WTC11 (cell line): ENCODE measurements around the gene IFI16. TPM values are rescaled to one million over a fixed set of nuclear protein-coding genes. Genes with fewer than 3 reads are reported as not detected.

Experiments used
- ATAC-seq: fragments of 200-7000 bp; cut with Tn5 transposase; 2 replicates; pipeline ENCODE4 v1.10.0; 2021; ENCODE audit warnings: mild to moderate bottlenecking, moderate library complexity
- CTCF ChIA-PET: fragments of 300-600 bp; sonication (Branson Sonifier 250); formaldehyde crosslinking; loops from one replicate; lab custom pipeline; 2021; ENCODE audit warnings: antibody characterized with exemption; lab: Charles Lee
- POLR2A ChIA-PET: fragments of 350-600 bp; sonication (Branson Sonifier 250); formaldehyde crosslinking; loops from one replicate; lab custom pipeline; 2021; ENCODE audit warnings: antibody characterized with exemption; lab: Charles Lee
- DNase-seq: peaks from one replicate; pipeline ENCODE4 v3.0.0; 2021; ENCODE audit warnings: low spot score
- H3K27ac Mint-ChIP-seq: 2 replicates; pipeline ENCODE4 v1.8.0; 2021; ENCODE audit warnings: mixed read lengths
- H3K27me3 Mint-ChIP-seq: 2 replicates; pipeline ENCODE4 v1.8.0; 2021; ENCODE audit warnings: low read depth, mild to moderate bottlenecking, moderate library complexity, mixed read lengths
- H3K36me3 Mint-ChIP-seq: 2 replicates; pipeline ENCODE4 v1.8.0; 2021; ENCODE audit warnings: mixed read lengths
- H3K4me1 Mint-ChIP-seq: 2 replicates; pipeline ENCODE4 v1.8.0; 2022; ENCODE audit warnings: mixed read lengths
- H3K4me3 Mint-ChIP-seq: 2 replicates; pipeline ENCODE4 v1.8.0; 2021; ENCODE audit warnings: mild to moderate bottlenecking, moderate library complexity, mixed read lengths
- H3K9me3 Mint-ChIP-seq: 2 replicates; pipeline ENCODE4 v1.8.0; 2021; ENCODE audit warnings: mixed read lengths
- AFF4 ChIP-seq: sonication (generic); formaldehyde crosslinking; IDR thresholded peaks from 2 replicates; pipeline ENCODE4 v1.8.1; 2023; ENCODE audit warnings: mild to moderate bottlenecking, missing genetic modification reagents, borderline replicate concordance
- ATF1 ChIP-seq: sonication (generic); formaldehyde crosslinking; IDR thresholded peaks from 2 replicates; pipeline ENCODE4 v1.8.1; 2023; ENCODE audit warnings: mild to moderate bottlenecking, moderate library complexity, missing genetic modification reagents
- CDX4 ChIP-seq: fragments of 250-450 bp; sonication (Bioruptor Pico); IDR thresholded peaks from 2 replicates; pipeline ENCODE4 v1.9.0; 2021; ENCODE audit warnings: moderate library complexity, mild to moderate bottlenecking, inconsistent platforms, borderline replicate concordance
- CREB1 ChIP-seq: sonication (generic); formaldehyde crosslinking; IDR thresholded peaks from 2 replicates; pipeline ENCODE4 v1.8.0; 2023; ENCODE audit warnings: mild to moderate bottlenecking, missing genetic modification reagents
- GABPB1 ChIP-seq: sonication (generic); formaldehyde crosslinking; IDR thresholded peaks from 2 replicates; pipeline ENCODE4 v1.8.1; 2023; ENCODE audit warnings: mild to moderate bottlenecking, missing genetic modification reagents
- HMGA2 ChIP-seq: fragments of 250-450 bp; sonication (Bioruptor Pico); IDR thresholded peaks from 2 replicates; pipeline ENCODE4 v1.4.0; 2021; ENCODE audit warnings: mild to moderate bottlenecking, moderate library complexity
- IRF2 ChIP-seq: sonication (generic); formaldehyde crosslinking; IDR thresholded peaks from 2 replicates; pipeline ENCODE4 v1.8.0; 2022; ENCODE audit warnings: low read depth, missing genetic modification reagents, borderline replicate concordance
- KAT7 ChIP-seq: sonication (generic); formaldehyde crosslinking; IDR thresholded peaks from 2 replicates; pipeline ENCODE4 v1.8.1; 2023; ENCODE audit warnings: missing genetic modification reagents, mild to moderate bottlenecking, borderline replicate concordance
- MLX ChIP-seq: sonication (generic); formaldehyde crosslinking; IDR thresholded peaks from 2 replicates; pipeline ENCODE4 v1.8.1; 2023; ENCODE audit warnings: mild to moderate bottlenecking, missing genetic modification reagents, moderate library complexity
- MXD4 ChIP-seq: fragments of 250-450 bp; sonication (Bioruptor Pico); IDR thresholded peaks from 2 replicates; pipeline ENCODE4 v1.8.0; 2021; ENCODE audit warnings: mild to moderate bottlenecking, moderate library complexity, borderline replicate concordance
- MYBL2 ChIP-seq: sonication (generic); formaldehyde crosslinking; IDR thresholded peaks from 2 replicates; pipeline ENCODE4 v1.8.1; 2023; ENCODE audit warnings: mild to moderate bottlenecking, moderate library complexity, missing genetic modification reagents
- NR3C1 ChIP-seq: sonication (generic); formaldehyde crosslinking; conservative IDR thresholded peaks from 2 replicates; pipeline ENCODE4 v1.8.1; 2023; ENCODE audit warnings: low read depth, mild to moderate bottlenecking, missing genetic modification reagents
- OVOL2 ChIP-seq: fragments of 250-450 bp; sonication (Bioruptor Pico); IDR thresholded peaks from 2 replicates; pipeline ENCODE4 v1.9.0; 2021; ENCODE audit warnings: mild to moderate bottlenecking, borderline replicate concordance
- PREB ChIP-seq: sonication (generic); formaldehyde crosslinking; IDR thresholded peaks from 2 replicates; pipeline ENCODE4 v1.8.1; 2022; ENCODE audit warnings: mild to moderate bottlenecking, missing genetic modification reagents, moderate library complexity, borderline replicate concordance
- SP1 ChIP-seq: sonication (generic); formaldehyde crosslinking; conservative IDR thresholded peaks from 2 replicates; pipeline ENCODE4 v1.8.1; 2022; ENCODE audit warnings: missing genetic modification reagents
- STAT6 ChIP-seq: sonication (generic); formaldehyde crosslinking; conservative IDR thresholded peaks from 2 replicates; pipeline ENCODE4 v1.8.1; 2023; ENCODE audit warnings: mild to moderate bottlenecking, low read depth, missing genetic modification reagents, moderate library complexity
- TCF7 ChIP-seq: sonication (generic); formaldehyde crosslinking; IDR thresholded peaks from 2 replicates; pipeline ENCODE4 v1.8.0; 2022; ENCODE audit warnings: mild to moderate bottlenecking, low read depth, missing genetic modification reagents, moderate library complexity
- TP53 ChIP-seq: sonication (generic); formaldehyde crosslinking; IDR thresholded peaks from 2 replicates; pipeline ENCODE4 v1.8.1; 2023; ENCODE audit warnings: mild to moderate bottlenecking, missing genetic modification reagents
- ZBTB21 ChIP-seq: sonication (generic); formaldehyde crosslinking; IDR thresholded peaks from 2 replicates; pipeline ENCODE4 v1.8.1; 2023; ENCODE audit warnings: mild to moderate bottlenecking, missing genetic modification reagents, borderline replicate concordance
- ZNF121 ChIP-seq: sonication (generic); formaldehyde crosslinking; IDR thresholded peaks from 2 replicates; pipeline ENCODE4 v1.8.0; 2023; ENCODE audit warnings: missing genetic modification reagents
- ZNF232 ChIP-seq: sonication (generic); formaldehyde crosslinking; IDR thresholded peaks from 2 replicates; pipeline ENCODE4 v1.8.0; 2022; ENCODE audit warnings: mild to moderate bottlenecking, missing genetic modification reagents
- ZNF263 ChIP-seq: sonication (generic); formaldehyde crosslinking; IDR thresholded peaks from 2 replicates; pipeline ENCODE4 v1.8.1; 2022; ENCODE audit warnings: low read depth, mild to moderate bottlenecking, moderate library complexity, missing genetic modification reagents
- ZNF416 ChIP-seq: fragments of 250-450 bp; sonication (Bioruptor Pico); IDR thresholded peaks from 2 replicates; pipeline ENCODE4 v1.9.0; 2021; ENCODE audit warnings: mild to moderate bottlenecking, inconsistent platforms
- ZNF532 ChIP-seq: fragments of 250-450 bp; sonication (Bioruptor Pico); IDR thresholded peaks from 2 replicates; pipeline ENCODE4 v1.9.0; 2021; ENCODE audit warnings: mild to moderate bottlenecking, borderline replicate concordance
- ZNF671 ChIP-seq: fragments of 250-450 bp; sonication (Bioruptor Pico); IDR thresholded peaks from 2 replicates; pipeline ENCODE4 v1.8.0; 2021; ENCODE audit warnings: mild to moderate bottlenecking
- total RNA-seq: library from RNA; stranded (reverse); gene quantifications from 3 replicates; pipeline ENCODE4 v1.2.3, GENCODE V29; 2021

The IFI16 gene
- total RNA-seq, 1 experiment from 2014 or later: 3.2 TPM

GRCh38 chr1:158989424-158989823 lies 20.3 kb upstream of the IFI16 start:
- no peaks in the 10 kb centered on the region for H3K36me3 Mint-ChIP-seq
- no peak overlapping the region for H3K27ac Mint-ChIP-seq
- H3K27me3 Mint-ChIP-seq: no peaks in the 10 kb centered on the region
- no peak for TF ChIP-seq PREB (CRISPR knock-in tag)
- no peak for TF ChIP-seq KAT7 (CRISPR knock-in tag)
- no peak for TF ChIP-seq ZNF121 (CRISPR knock-in tag)
- TF ChIP-seq IRF2 (CRISPR knock-in tag): no peak
- no peak for TF ChIP-seq ATF1 (CRISPR knock-in tag)
- TF ChIP-seq CDX4: no peak
- TF ChIP-seq SP1 (CRISPR knock-in tag): no peak
- TF ChIP-seq OVOL2 (CRISPR knock-in tag): no peak
- no peak for TF ChIP-seq ZNF416 (CRISPR knock-in tag)
- TF ChIP-seq HMGA2 (CRISPR knock-in tag): no peak
- TF ChIP-seq STAT6: no peak
- no peak for TF ChIP-seq MYBL2 (CRISPR knock-in tag)
- no peak for TF ChIP-seq ZNF671 (CRISPR knock-in tag)
- no peak for TF ChIP-seq GABPB1 (CRISPR knock-in tag)
- no peak for TF ChIP-seq CREB1
- TF ChIP-seq ZBTB21: no peak
- no peak for TF ChIP-seq ZNF263
- TF ChIP-seq TCF7 (CRISPR knock-in tag): no peak
- no peak for TF ChIP-seq AFF4 (CRISPR knock-in tag)
- POLR2A ChIA-PET: no interaction called here
- ATAC-seq (no peak), DNase-seq (no peak)
- CTCF ChIA-PET: interaction anchor here (1.1 kb wide), 1 partner anchor 9 kb away, joined by 4 read pairs; no protein-coding TSS in a partner anchor
- no peak overlapping the region for H3K4me3 Mint-ChIP-seq
- no peaks in the 10 kb centered on the region for H3K4me1 Mint-ChIP-seq
- peaks cover 24% of the 10 kb centered on the region for H3K9me3 Mint-ChIP-seq

GRCh38 chr1:158992787-158993312 lies 16.9 kb upstream of the IFI16 start:
- H3K4me3 Mint-ChIP-seq: no peak overlapping the region
- DNase-seq (no peak), ATAC-seq (no peak)
- no peak overlapping the region for H3K27ac Mint-ChIP-seq
- ChIA-PET CTCF (no interaction called here), POLR2A (no interaction called here)
- H3K4me1 Mint-ChIP-seq: no peaks in the 10 kb centered on the region
- no peaks in the 10 kb centered on the region for H3K27me3 Mint-ChIP-seq
- peaks cover 30% of the 10 kb centered on the region for H3K9me3 Mint-ChIP-seq
- no peaks in the 10 kb centered on the region for H3K36me3 Mint-ChIP-seq
- TF ChIP-seq TP53 (CRISPR knock-in tag) (no peak), MLX (CRISPR knock-in tag) (no peak), ZNF121 (CRISPR knock-in tag) (no peak), ZNF232 (no peak), ZNF532 (CRISPR knock-in tag) (no peak), NR3C1 (no peak), MXD4 (CRISPR knock-in tag) (no peak)
